DMS53 treated with DMSO at 0.1 percent for 48 hours (cell line): ENCODE data around the gene PHLDA2.
"Not testable (repeated sequence)": the region's sequence is repeated elsewhere in the genome, so short reads cannot be mapped to it uniquely, and the experiment has no call there.

Source experiments
- DNase-seq: peaks from one replicate; lab custom pipeline; 2025; ENCODE audit not compliant: unreplicated experiment; lab: John Stamatoyannopoulos, UW

PHLDA2 gene

GRCh38 chr11:2945031-2945756, 16.0 kb upstream of the PHLDA2 start:
- peak; percentile 18 for DNase-seq

- no peak for DNase-seq
Observed at GRCh38 chr11:2944530-2944929, 15.3 kb upstream of the PHLDA2 start.

GRCh38 chr11:2943711-2944118, 14.5 kb upstream of the PHLDA2 start:
- DNase-seq, result peak; percentile 91

- DNase-seq, result no peak
Observed at GRCh38 chr11:2942872-2943710, 13.9 kb upstream of the PHLDA2 start.

GRCh38 chr11:2942447-2942846, 13.2 kb upstream of the PHLDA2 start:
- no peak for DNase-seq

GRCh38 chr11:2940921-2941821, 12.0 kb upstream of the PHLDA2 start:
- DNase-seq, result peak; percentile 52

GRCh38 chr11:2940147-2940920, 11.1 kb upstream of the PHLDA2 start:
- DNase-seq, result peak; percentile 86

GRCh38 chr11:2938458-2939418, 9.5 kb upstream of the PHLDA2 start:
- DNase-seq, result not testable (repeated sequence)

GRCh38 chr11:2937641-2938457, 8.6 kb upstream of the PHLDA2 start:
- not testable (repeated sequence) for DNase-seq

GRCh38 chr11:2934611-2935239, 5.5 kb upstream of the PHLDA2 start:
- no peak for DNase-seq

- no peak for DNase-seq
Observed at GRCh38 chr11:2934021-2934550, 4.9 kb upstream of the PHLDA2 start.

- peak; percentile 78 for DNase-seq
Observed at GRCh38 chr11:2933375-2934020, 4.3 kb upstream of the PHLDA2 start.

GRCh38 chr11:2932850-2933251, 3.6 kb upstream of the PHLDA2 start:
- peak; percentile 19 for DNase-seq

GRCh38 chr11:2931771-2932738, 2.8 kb upstream of the PHLDA2 start:
- no peak for DNase-seq

- no peak for DNase-seq
Observed at GRCh38 chr11:2931420-2931746, 2.2 kb upstream of the PHLDA2 start.

- peak; percentile 86 for DNase-seq
Observed at GRCh38 chr11:2930704-2931419, 1.6 kb upstream of the PHLDA2 start.
